ENCODE results near the gene PSORS1C2.

The PSORS1C2 gene

GRCh38 chr6:31121131-31121790 is 17.6 kb downstream of the PSORS1C2 start:
- no peak for TF ChIP-seq Cebpa-rat (IDR thresholded peaks at IDR 0.05)
- no peak overlapping the region for H3K9ac ChIP-seq
- no peaks in the 10 kb centered on the region for H3K9me3 ChIP-seq (replicated peaks in 1 of 11)
- no peaks in the 10 kb centered on the region for H4K20me1 ChIP-seq
- H3K4me1 ChIP-seq, result peaks cover 24 to 32% (median 27%) of the 10 kb centered on the region in 10 experiments; a peak in 19 of 20 replicates
- no peaks in the 10 kb centered on the region for H3K27me3 ChIP-seq
- peak overlapping the region in 1 of 11 experiments; percentile 16; a peak in 1 of 22 replicates for H3K27ac ChIP-seq
- no peaks in the 10 kb centered on the region for H3K36me3 ChIP-seq
- no peak overlapping the region for H3K4me3 ChIP-seq
- 0 out of 22 replicates have a peak overlapping the region, but pooled peaks of 1 of the 11 experiments have one; percentile 49 for H3K4me2 ChIP-seq

- no peak within 1 kb of the TSS for H3K9ac ChIP-seq
- H3K4me3 ChIP-seq, result no peak within 1 kb of the TSS
- no peaks in the 10 kb centered on the region for H3K9me3 ChIP-seq (replicated peaks in 1 of 11)
- H3K27ac ChIP-seq, result peak within 1 kb of the TSS in 1 of 11 experiments; percentile 16; a peak in 1 of 22 replicates
- H3K36me3 ChIP-seq, result no peaks in the 10 kb centered on the region
- no peaks in the 10 kb centered on the region for H4K20me1 ChIP-seq
- H3K4me2 ChIP-seq, result no peak within 1 kb of the TSS
- no peak for TF ChIP-seq Cebpa-rat (IDR thresholded peaks at IDR 0.05)
- no peaks in the 10 kb centered on the region for H3K27me3 ChIP-seq
- peaks cover 20 to 28% (median 23%) of the 10 kb centered on the region in 10 experiments; a peak in 19 of 20 replicates for H3K4me1 ChIP-seq
Measured at GRCh38 chr6:31120151-31120915, 18.5 kb downstream of the PSORS1C2 start, which contains the start of gene CDSN. TSS of gene CDSN (minus strand) at chr6:31120446. CDS start at chr6:31120419, 27 bp downstream.

- Histone ChIP-seq H3K27ac (no peak overlapping the region), H3K36me3 (no peaks in the 10 kb centered on the region), H4K20me1 (no peaks in the 10 kb centered on the region), H3K4me2 (no peak overlapping the region), H3K4me3 (no peak overlapping the region), H3K27me3 (no peaks in the 10 kb centered on the region), H3K9me3 (replicated peaks in 1 of 11) (no peaks in the 10 kb centered on the region), H3K4me1 (peaks cover 13 to 29% (median 16%) of the 10 kb centered on the region in 10 experiments; a peak in 19 of 20 replicates), H3K9ac (no peak overlapping the region)
- no peak for TF ChIP-seq Cebpa-rat (IDR thresholded peaks at IDR 0.05)
Measured at GRCh38 chr6:31118178-31118577, 20.7 kb downstream of the PSORS1C2 start.

GRCh38 chr6:31116661-31117385 is 22.0 kb downstream of the PSORS1C2 start:
- no peak for TF ChIP-seq Cebpa-rat (IDR thresholded peaks at IDR 0.05)
- no peak overlapping the region for H3K4me2 ChIP-seq

GRCh38 chr6:31115941-31116560 is 22.8 kb downstream of the PSORS1C2 start:
- H3K4me1 ChIP-seq, result peaks cover 0 to 18% (median 0%) of the 10 kb centered on the region in 10 experiments; a peak in 6 of 20 replicates
- H3K9me3 ChIP-seq (replicated peaks in 1 of 11), result no peaks in the 10 kb centered on the region
- TF ChIP-seq Cebpa-rat (IDR thresholded peaks at IDR 0.05), result no peak
- H3K4me3 ChIP-seq, result no peak overlapping the region
- H3K36me3 ChIP-seq, result no peaks in the 10 kb centered on the region
- H4K20me1 ChIP-seq, result peaks cover 0 to 3% (median 0%) of the 10 kb centered on the region in 11 experiments; a peak in 1 of 22 replicates
- H3K27ac ChIP-seq, result no peak overlapping the region
- no peak overlapping the region for H3K9ac ChIP-seq
- H3K4me2 ChIP-seq, result peak overlapping the region in 3 of 11 experiments; percentile 24 to 52 (median 31); a peak in 2 of 22 replicates
- H3K27me3 ChIP-seq, result no peaks in the 10 kb centered on the region

More at GRCh38 chr6:31116661-31117385, 22.0 kb downstream of the PSORS1C2 start:
- Histone ChIP-seq H3K27ac (no peak overlapping the region), H3K9ac (no peak overlapping the region), H4K20me1 (peaks cover 0 to under 1% (median 0%) of the 10 kb centered on the region in 11 experiments; a peak in 1 of 22 replicates), H3K27me3 (no peaks in the 10 kb centered on the region), H3K9me3 (replicated peaks in 1 of 11) (no peaks in the 10 kb centered on the region), H3K4me1 (peaks cover under 1 to 18% (median 3%) of the 10 kb centered on the region in 10 experiments; a peak in 14 of 20 replicates), H3K4me3 (no peak overlapping the region), H3K36me3 (no peaks in the 10 kb centered on the region)

GRCh38 chr6:31114970-31115849 is 23.7 kb downstream of the PSORS1C2 start:
- Histone ChIP-seq H3K27ac (no peak overlapping the region), H3K36me3 (no peaks in the 10 kb centered on the region), H3K4me2 (peak overlapping the region in 3 of 11 experiments; percentile 24 to 52 (median 31); a peak in 4 of 22 replicates), H3K9me3 (replicated peaks in 1 of 11) (no peaks in the 10 kb centered on the region), H4K20me1 (peaks cover 0 to 3% (median 0%) of the 10 kb centered on the region in 11 experiments; a peak in 1 of 22 replicates), H3K9ac (no peak overlapping the region), H3K27me3 (no peaks in the 10 kb centered on the region), H3K4me3 (no peak overlapping the region), H3K4me1 (peaks cover 0 to 18% (median 0%) of the 10 kb centered on the region in 10 experiments; a peak in 6 of 20 replicates)
- no peak for TF ChIP-seq Cebpa-rat (IDR thresholded peaks at IDR 0.05)

GRCh38 chr6:31114541-31114878 is 24.4 kb downstream of the PSORS1C2 start, which contains the start of gene PSORS1C1:
TSS of gene PSORS1C1 (plus strand) at chr6:31114800. CDS start at chr6:31129633, 14,833 bp downstream.
- H3K9ac ChIP-seq, result no peak within 1 kb of the TSS
- H4K20me1 ChIP-seq, result peaks cover 0 to 3% (median 0%) of the 10 kb centered on the region in 11 experiments; a peak in 1 of 22 replicates
- H3K36me3 ChIP-seq, result no peaks in the 10 kb centered on the region
- no peak for TF ChIP-seq Cebpa-rat (IDR thresholded peaks at IDR 0.05)
- no peak within 1 kb of the TSS for H3K4me3 ChIP-seq
- H3K9me3 ChIP-seq (replicated peaks in 1 of 11), result no peaks in the 10 kb centered on the region
- no peaks in the 10 kb centered on the region for H3K27me3 ChIP-seq
- peak within 1 kb of the TSS in 3 of 11 experiments; percentile 24 to 52 (median 31); a peak in 4 of 22 replicates for H3K4me2 ChIP-seq
- H3K4me1 ChIP-seq, result peaks cover 0 to 18% (median 0%) of the 10 kb centered on the region in 10 experiments; a peak in 6 of 20 replicates
- no peak within 1 kb of the TSS for H3K27ac ChIP-seq
